Endothelial cell of umbilical vein (primary cell): Measurements from ENCODE around the gene CEP68. TPM values are rescaled to one million over a fixed set of nuclear protein-coding genes. Genes with fewer than 3 reads are reported as not detected.

ENCODE experiments used
- BruUV-seq: library from RNA; stranded (reverse); fragments of 400-500 nt; replicated peaks from 2 replicates; lab custom pipeline; 2021; lab: Mats Ljungman, UMichigan
- CTCF ChIA-PET: fragments of 300-600, 350-600 bp; sonication (Branson Sonifier 250); formaldehyde crosslinking; loops from one replicate; lab custom pipeline; 2021; ENCODE audit warnings: antibody characterized with exemption, inconsistent platforms; lab: Charles Lee
- POLR2A ChIA-PET: fragments of 300-600, 350-600 bp; sonication (Branson Sonifier 250); formaldehyde crosslinking; loops from one replicate; lab custom pipeline; 2021; ENCODE audit warnings: antibody characterized with exemption, inconsistent platforms; lab: Charles Lee
- DNase-seq: peaks from one replicate; pipeline ENCODE4 v3.0.0-alpha.2; 2011; ENCODE audit warnings: low read depth, low spot score
- FAIRE-seq: peaks from 2 replicates; lab custom pipeline; 2011; peaks lifted over from hg19 to GRCh38; lab: Jason Lieb, UNC
- H2AFZ ChIP-seq: 2 replicates; pipeline ENCODE4 v1.6.0; 2012; ENCODE audit warnings: low read depth, low read length, control low read depth, inconsistent platforms
- H3K27ac ChIP-seq: 2 replicates; pipeline ENCODE4 v1.5.1; 2011; ENCODE audit warnings: low read depth, mild to moderate bottlenecking, control low read depth, low read length, moderate library complexity; ENCODE audit not compliant: insufficient read depth
- H3K27me3 ChIP-seq, 2 experiments: 2 replicates each; pipeline versions ENCODE4 v1.6.0 to v1.6.1; 2011; ENCODE audit warnings: low read length in 2 of 2, mixed read lengths in 1 of 2; ENCODE audit not compliant: control insufficient read depth in 2 of 2, insufficient read depth in 2 of 2
- H3K36me3 ChIP-seq, 2 experiments: 2 replicates in 1 of 2; 3 replicates in 1 of 2; pipeline ENCODE4 v1.5.1; 2011; ENCODE audit warnings: low read length in 2 of 2, mild to moderate bottlenecking in 1 of 2, moderate library complexity in 1 of 2; ENCODE audit not compliant: control insufficient read depth in 2 of 2, insufficient read depth in 2 of 2; ENCODE audit errors: extremely low read depth in 1 of 2
- H3K4me1 ChIP-seq: 3 replicates; pipeline ENCODE4 v1.5.1; 2011; ENCODE audit warnings: mild to moderate bottlenecking, low read length; ENCODE audit not compliant: control insufficient read depth, insufficient read depth; ENCODE audit errors: extremely low read depth
- H3K4me2 ChIP-seq: 2 replicates; pipeline ENCODE4 v1.6.1; 2011; ENCODE audit warnings: low read length, control low read depth, mixed read lengths; ENCODE audit not compliant: insufficient read depth
- H3K4me3 ChIP-seq, 3 experiments: fragments of 200-600 bp in 1 of 3; sonication (generic), shearing (Covaris generic) in 1 of 3; replicated peaks in 1 of 3; 2 replicates each; pipeline ENCODE4 v1.5.1; 2011 to 2016; ENCODE audit warnings: control low read depth in 3 of 3, low read length in 3 of 3, mild to moderate bottlenecking in 2 of 3, inconsistent platforms in 1 of 3, low read depth in 1 of 3, moderate library complexity in 1 of 3; ENCODE audit not compliant: insufficient read depth in 1 of 3
- H3K79me2 ChIP-seq: 2 replicates; pipeline ENCODE4 v1.6.0; 2012; ENCODE audit warnings: low read length, inconsistent platforms; ENCODE audit not compliant: control insufficient read depth, insufficient read depth
- H3K9ac ChIP-seq: replicated peaks from 2 replicates; pipeline ENCODE3; 2011; ENCODE audit warnings: low read length, control low read depth; ENCODE audit not compliant: insufficient read depth; ENCODE audit errors: extremely low read depth
- H3K9me1 ChIP-seq: replicated peaks from 3 replicates; pipeline ENCODE4 v1.6.0; 2011; ENCODE audit warnings: mild to moderate bottlenecking, low read length; ENCODE audit not compliant: control insufficient read depth, insufficient read depth; ENCODE audit errors: extremely low read depth
- H3K9me3 ChIP-seq: replicated peaks from 2 replicates; pipeline ENCODE4 v1.5.1; 2012; ENCODE audit warnings: low read length, inconsistent platforms; ENCODE audit not compliant: control insufficient read depth, insufficient read depth
- H4K20me1 ChIP-seq: replicated peaks from 2 replicates; pipeline ENCODE3; 2011; ENCODE audit warnings: mild to moderate bottlenecking, low read length; ENCODE audit not compliant: control insufficient read depth, insufficient read depth; ENCODE audit errors: extremely low read depth
- EZH2 ChIP-seq: IDR thresholded peaks from 2 replicates; pipeline ENCODE4 v1.6.1; 2012; ENCODE audit warnings: borderline replicate concordance, low read depth, mild to moderate bottlenecking, moderate library complexity, low read length, inconsistent platforms; ENCODE audit not compliant: severe bottlenecking
- FOS ChIP-seq: IDR thresholded peaks from 2 replicates; pipeline ENCODE4 v1.6.1; 2011; ENCODE audit warnings: mild to moderate bottlenecking, low read length, moderate library complexity, borderline replicate concordance; ENCODE audit not compliant: insufficient read depth
- GATA2 ChIP-seq: IDR thresholded peaks from 2 replicates; pipeline ENCODE4 v1.7.0; 2011; ENCODE audit warnings: low read depth, mild to moderate bottlenecking, moderate library complexity, mixed read lengths, low read length; ENCODE audit not compliant: insufficient read length, insufficient read depth
- JUN ChIP-seq: IDR thresholded peaks from 2 replicates; pipeline ENCODE4 v1.6.1; 2011; ENCODE audit warnings: borderline replicate concordance, low read depth; ENCODE audit not compliant: insufficient read length, insufficient read depth
- MYC ChIP-seq: IDR thresholded peaks from one replicate; pipeline ENCODE4 v1.6.1; 2011; ENCODE audit warnings: mild to moderate bottlenecking, low read depth, low read length
- POLR2A ChIP-seq: IDR thresholded peaks from 2 replicates; pipeline ENCODE4 v1.6.1; 2012; ENCODE audit warnings: low read depth, mild to moderate bottlenecking, control low read depth, low read length
- POLR2AphosphoS5 ChIP-seq: IDR thresholded peaks from 2 replicates; pipeline ENCODE4 v1.6.1; 2012; ENCODE audit warnings: low read depth, mild to moderate bottlenecking, control low read depth, low read length, moderate library complexity; ENCODE audit not compliant: insufficient read depth
- dilution Hi-C: fragments of 300-500 bp; cut with MboI; formaldehyde crosslinking; loops from one replicate; pipeline ENCODE4 v1.15.0; 2019; ENCODE audit warnings: low sequenced_read_pairs; ENCODE audit not compliant: extremely low pct_ligation_motif_present
- intact Hi-C: fragments of 100-400 bp; cut with micrococcal nuclease; formaldehyde crosslinking; loops from one replicate; pipeline ENCODE4 v1.10.0; 2022
- polyA plus RNA-seq, 4 experiments: library from polyadenylated mRNA; depleted of rRNA in 3 of 4; stranded (reverse) in 3 of 4; unstranded in 1 of 4; fragments of >200 nt; gene quantifications; 2 replicates each; pipeline versions ENCODE4 v1.2.1 to v1.2.3, GENCODE V29; 2011 to 2012; ENCODE audit warnings: missing spikeins in 1 of 4
- total RNA-seq: library from RNA; stranded (reverse); gene quantifications from 2 replicates; pipeline ENCODE4 v1.2.3, GENCODE V29; 2021
- TF ChIP-seq, protein P1 (sequence below): IDR thresholded peaks from 2 replicates; pipeline ENCODE4 v1.6.1; 2011; ENCODE audit not compliant: insufficient read depth, insufficient read length
- TF ChIP-seq, protein P2 (sequence below), 2 donors: IDR thresholded peaks; 1 replicate in 1 of 2; 2 replicates in 1 of 2; pipeline ENCODE4 v1.5.1; 2011; ENCODE audit warnings: low read length in 2 of 2, mild to moderate bottlenecking in 2 of 2, moderate library complexity in 2 of 2, control low read depth in 1 of 2, inconsistent platforms in 1 of 2, low read depth in 1 of 2; ENCODE audit not compliant: insufficient read depth in 1 of 2; ENCODE audit errors: extremely low read depth in 1 of 2

CEP68 gene
- total and polyA plus RNA-seq, 2 donors (not counting 3 experiments of a cell fraction or from before 2014, with no cell fraction given), result 21.4 to 22.0 TPM

DNA sequence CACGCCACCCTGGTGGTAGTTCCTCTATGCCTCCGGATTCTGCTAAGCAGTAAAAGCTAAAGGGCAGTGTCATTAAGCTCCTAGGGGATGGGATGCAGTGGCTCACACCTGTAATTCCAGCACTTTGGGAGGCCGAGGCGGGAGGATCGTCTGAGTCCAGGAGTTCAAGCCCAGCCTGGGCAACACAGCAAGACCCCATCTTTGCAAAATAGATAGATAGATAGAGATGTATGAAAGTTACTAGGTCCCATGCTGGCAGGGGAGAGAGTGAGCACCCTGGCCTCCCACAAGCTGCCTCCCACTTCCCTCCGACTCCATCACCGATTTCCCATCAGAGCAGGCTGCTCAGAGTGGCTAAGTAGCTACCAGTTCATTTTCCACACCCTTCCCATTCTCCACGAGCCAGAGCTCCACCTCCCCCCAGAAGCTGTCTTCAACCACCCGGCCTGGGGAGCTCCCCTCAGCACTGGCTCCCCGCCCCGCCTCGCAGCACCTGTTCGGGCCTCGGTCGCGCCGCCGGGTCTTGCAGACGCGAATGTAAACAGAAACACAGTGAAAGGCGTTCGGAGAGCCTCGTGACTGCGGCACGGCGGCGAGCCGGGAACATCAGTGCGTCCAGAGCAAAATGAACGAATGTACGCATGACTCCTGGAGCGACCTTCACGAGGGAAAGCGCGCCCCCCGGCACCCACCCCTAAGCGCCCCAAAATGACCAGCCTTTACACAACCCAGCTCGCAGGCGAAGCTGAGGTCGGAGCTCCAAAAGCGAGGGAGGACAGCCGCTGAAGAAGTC is 598 bp upstream of the CEP68 start:
- dilution Hi-C loops, result no loop called here
- ChIA-PET POLR2A (interaction anchor here (0.6 to 1.5 kb wide), 8 partner anchors 9 to 1929 kb away, joined by 3 to 9 read pairs (median 4); partner anchors contain the start of gene RAB1A), CTCF (interaction anchor here (0.7 to 2.7 kb wide), 14 partner anchors 9 to 725 kb away, joined by 3 to 12 read pairs (median 3); partner anchors contain the start of genes AFTPH and SLC1A4)
- no TSS peak for BruUV-seq
- no peak for DNase-seq
- Histone ChIP-seq H2AFZ (peak overlapping the region; percentile 12), H3K4me3 (peak overlapping the region; percentile 29 to 96 (median 74)), H3K4me2 (peak overlapping the region; percentile 60), H3K9me3 (no peaks in the 10 kb centered on the region), H3K4me1 (peaks cover 33% of the 10 kb centered on the region), H3K27ac (no peak overlapping the region), H3K9ac (no peak overlapping the region), H3K79me2 (peaks cover 20% of the 10 kb centered on the region), H3K9me1 (peaks cover 2% of the 10 kb centered on the region), H3K27me3 (no peaks in the 10 kb centered on the region), H4K20me1 (no peaks in the 10 kb centered on the region), H3K36me3 (no peaks in the 10 kb centered on the region)
- FAIRE-seq, result no peak
- intact Hi-C loops, result loop anchor here (1.0 to 5.0 kb wide), 3 partner anchors 12 to 377 kb away; partner anchors contain the start of genes ACTR2 and SPRED2
- no peak for TF ChIP-seq MYC
- TF ChIP-seq, protein P1, sequence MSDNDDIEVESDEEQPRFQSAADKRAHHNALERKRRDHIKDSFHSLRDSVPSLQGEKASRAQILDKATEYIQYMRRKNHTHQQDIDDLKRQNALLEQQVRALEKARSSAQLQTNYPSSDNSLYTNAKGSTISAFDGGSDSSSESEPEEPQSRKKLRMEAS, result no peak

DNA sequence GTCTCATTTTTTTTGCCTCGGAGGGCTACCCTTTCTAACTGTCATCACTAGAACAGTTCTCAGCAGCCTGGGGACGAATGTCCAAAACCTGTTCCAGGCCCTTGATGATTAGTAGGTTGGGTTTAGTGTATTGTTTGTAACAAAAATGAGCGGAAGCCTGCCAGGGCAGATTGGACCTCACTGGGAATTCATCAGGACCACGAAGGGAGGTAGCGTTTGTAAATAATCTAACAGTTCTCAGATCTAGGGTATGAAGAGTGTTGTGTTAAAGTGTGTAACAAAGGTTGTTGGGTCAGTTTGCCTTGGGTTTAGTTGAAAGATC is 799 bp downstream of the CEP68 start:
- no peaks in the 10 kb centered on the region for H4K20me1 ChIP-seq
- peak overlapping the region; percentile 45 for H2AFZ ChIP-seq
- peaks cover 23% of the 10 kb centered on the region for H3K79me2 ChIP-seq
- TF ChIP-seq FOS (no peak), GATA2 (no peak), POLR2AphosphoS5 (no peak), JUN (no peak), EZH2 (no peak), POLR2A (no peak), MYC (no peak)
- TF ChIP-seq, protein P1, result no peak
- TF ChIP-seq, protein P2, sequence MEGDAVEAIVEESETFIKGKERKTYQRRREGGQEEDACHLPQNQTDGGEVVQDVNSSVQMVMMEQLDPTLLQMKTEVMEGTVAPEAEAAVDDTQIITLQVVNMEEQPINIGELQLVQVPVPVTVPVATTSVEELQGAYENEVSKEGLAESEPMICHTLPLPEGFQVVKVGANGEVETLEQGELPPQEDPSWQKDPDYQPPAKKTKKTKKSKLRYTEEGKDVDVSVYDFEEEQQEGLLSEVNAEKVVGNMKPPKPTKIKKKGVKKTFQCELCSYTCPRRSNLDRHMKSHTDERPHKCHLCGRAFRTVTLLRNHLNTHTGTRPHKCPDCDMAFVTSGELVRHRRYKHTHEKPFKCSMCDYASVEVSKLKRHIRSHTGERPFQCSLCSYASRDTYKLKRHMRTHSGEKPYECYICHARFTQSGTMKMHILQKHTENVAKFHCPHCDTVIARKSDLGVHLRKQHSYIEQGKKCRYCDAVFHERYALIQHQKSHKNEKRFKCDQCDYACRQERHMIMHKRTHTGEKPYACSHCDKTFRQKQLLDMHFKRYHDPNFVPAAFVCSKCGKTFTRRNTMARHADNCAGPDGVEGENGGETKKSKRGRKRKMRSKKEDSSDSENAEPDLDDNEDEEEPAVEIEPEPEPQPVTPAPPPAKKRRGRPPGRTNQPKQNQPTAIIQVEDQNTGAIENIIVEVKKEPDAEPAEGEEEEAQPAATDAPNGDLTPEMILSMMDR (IDR thresholded peaks at IDR 0.05; ENCODE audit: extremely low read depth in 1 of 2, insufficient read depth in 1 of 2, low read depth in 1 of 2, low read length in 2 of 2), result no peak
- intact Hi-C loops (loop anchor here (1.0 to 5.0 kb wide), 3 partner anchors 73 to 376 kb away; partner anchors contain the start of genes ACTR2, RAB1A and SPRED2), dilution Hi-C loops (no loop called here)
- DNase-seq (peak; percentile 52), FAIRE-seq (no peak)
- H3K9me1 ChIP-seq, result peaks cover 2% of the 10 kb centered on the region
- H3K4me1 ChIP-seq, result peaks cover 33% of the 10 kb centered on the region
- H3K27ac ChIP-seq, result peak overlapping the region; percentile 81
- peak overlapping the region; percentile 74 to 96 (median 78) for H3K4me3 ChIP-seq
- H3K9ac ChIP-seq, result peak overlapping the region; percentile 83
- H3K27me3 ChIP-seq, result no peaks in the 10 kb centered on the region
- TSS peak; percentile 8 for BruUV-seq
- H3K9me3 ChIP-seq, result no peaks in the 10 kb centered on the region
- no peaks in the 10 kb centered on the region for H3K36me3 ChIP-seq
- peak overlapping the region; percentile 98 for H3K4me2 ChIP-seq
- ChIA-PET POLR2A (no interaction called here), CTCF (interaction anchor here (0.8 to 1.4 kb wide), 7 partner anchors 9 to 404 kb away, joined by 3 to 4 read pairs (median 3); no protein-coding TSS in a partner anchor)
